Transverse colon (tissue), 4 donors: ENCODE results near the gene BAX. TPM values are rescaled to one million over a fixed set of nuclear protein-coding genes. Genes with fewer than 3 reads are reported as not detected.
"Not testable (repeated sequence)": the region's sequence is repeated elsewhere in the genome, so short reads cannot be mapped to it uniquely, and the experiment has no call there.

Experiments
- DNase-seq: peaks from one replicate; pipeline ENCODE4 v3.0.0-alpha.2; 2019
- H3K27ac ChIP-seq, 4 donors: fragments of 200-600 bp; sonication (generic); 2 replicates each; pipeline ENCODE4 v1.5.1; 2016 to 2018; ENCODE audit warnings: inconsistent platforms in 4 of 4
- H3K27me3 ChIP-seq: fragments of 200-600 bp; sonication (generic); 2 replicates; pipeline ENCODE4 v1.5.1; 2017; ENCODE audit warnings: inconsistent platforms
- H3K36me3 ChIP-seq, 4 donors: fragments of 200-600 bp; sonication (generic); 2 replicates each; pipeline ENCODE4 v1.5.1; 2017 to 2019; ENCODE audit warnings: inconsistent platforms in 4 of 4
- H3K4me1 ChIP-seq, 4 donors: fragments of 200-600 bp; sonication (generic); 2 replicates each; pipeline ENCODE4 v1.5.1; 2017 to 2020; ENCODE audit warnings: inconsistent platforms in 4 of 4
- H3K4me3 ChIP-seq, 4 donors: fragments of 200-600 bp; sonication (generic); 1 replicate in 1 of 4; 2 replicates in 3 of 4; pipeline versions ENCODE4 v1.5.1 to v1.6.1; 2017 to 2019; ENCODE audit warnings: inconsistent platforms in 4 of 4
- H3K9me3 ChIP-seq, 2 donors: fragments of 200-600 bp; sonication (generic); 2 replicates each; pipeline ENCODE4 v1.5.1; 2017 to 2019; ENCODE audit warnings: inconsistent platforms in 2 of 2
- EP300 ChIP-seq: sonication (generic); formaldehyde crosslinking; IDR thresholded peaks from one replicate; pipeline ENCODE4 v1.6.1; 2017; ENCODE audit warnings: antibody characterized with exemption, low read depth
- POLR2A ChIP-seq: fragments of 450-650 bp; IDR thresholded peaks from one replicate; pipeline ENCODE4 v1.6.1; 2016; ENCODE audit warnings: antibody characterized with exemption, mild to moderate bottlenecking, moderate library complexity
- POLR2AphosphoS5 ChIP-seq, 3 donors: sonication (generic); formaldehyde crosslinking; IDR thresholded peaks; one replicate each; pipeline ENCODE4 v1.6.1; 2016; ENCODE audit warnings: antibody characterized with exemption in 3 of 3
- WGBS, 2 donors: methylation state at CpG; one replicate each; pipeline ENCODE4 v1.1.5; 2018; ENCODE audit warnings: low coverage in 1 of 2; 5-methylcytosine and 5-hydroxymethylcytosine counted together
- in situ Hi-C, 4 donors: fragments of 200-750 bp; cut with MboI; loops; one replicate each; pipeline versions ENCODE4 v1.15.0 to v1.15.1; 2017; ENCODE audit warnings: low sequenced_read_pairs in 3 of 4, low pct_ligation_motif_present in 1 of 4, low pct_unique_long_range_greater_than_20kb in 1 of 4
- intact Hi-C: fragments of 100-400 bp; cut with DNase I; formaldehyde crosslinking; loops from one replicate; pipeline ENCODE4 v1.15.1; 2023; ENCODE audit warnings: low total_unique reads
- total RNA-seq, 4 donors: library from RNA; depleted of rRNA; stranded (reverse); fragments of >200 nt; gene quantifications; one replicate each; pipeline ENCODE4 v1.1.0, GENCODE V29; 2016
- TF ChIP-seq, protein P1 (sequence below), 5 experiments: fragments of 200-600 bp in 3 of 5; fragments of 450-650 bp in 2 of 5; sonication (generic) in 3 of 5; IDR thresholded peaks; 1 replicate in 2 of 5; 2 replicates in 3 of 5; pipeline ENCODE4 v1.5.1; 2016 to 2017; ENCODE audit warnings: antibody characterized with exemption in 5 of 5, inconsistent platforms in 3 of 5, mild to moderate bottlenecking in 2 of 5, moderate library complexity in 1 of 5

The BAX gene
- 100 to 1,000 TPM in 2 of 4 donors, 10 to 100 TPM in 2; 74.5 to 152 (median 112) TPM for total RNA-seq

GRCh38 chr19:48954595-48955307 lies at the start of gene BAX:
Gene BAX (plus strand): TSS chr19:48954875. CDS start chr19:48954929, 54 bp downstream.
- intact Hi-C loops = no loop called here
- TF ChIP-seq, protein P1, sequence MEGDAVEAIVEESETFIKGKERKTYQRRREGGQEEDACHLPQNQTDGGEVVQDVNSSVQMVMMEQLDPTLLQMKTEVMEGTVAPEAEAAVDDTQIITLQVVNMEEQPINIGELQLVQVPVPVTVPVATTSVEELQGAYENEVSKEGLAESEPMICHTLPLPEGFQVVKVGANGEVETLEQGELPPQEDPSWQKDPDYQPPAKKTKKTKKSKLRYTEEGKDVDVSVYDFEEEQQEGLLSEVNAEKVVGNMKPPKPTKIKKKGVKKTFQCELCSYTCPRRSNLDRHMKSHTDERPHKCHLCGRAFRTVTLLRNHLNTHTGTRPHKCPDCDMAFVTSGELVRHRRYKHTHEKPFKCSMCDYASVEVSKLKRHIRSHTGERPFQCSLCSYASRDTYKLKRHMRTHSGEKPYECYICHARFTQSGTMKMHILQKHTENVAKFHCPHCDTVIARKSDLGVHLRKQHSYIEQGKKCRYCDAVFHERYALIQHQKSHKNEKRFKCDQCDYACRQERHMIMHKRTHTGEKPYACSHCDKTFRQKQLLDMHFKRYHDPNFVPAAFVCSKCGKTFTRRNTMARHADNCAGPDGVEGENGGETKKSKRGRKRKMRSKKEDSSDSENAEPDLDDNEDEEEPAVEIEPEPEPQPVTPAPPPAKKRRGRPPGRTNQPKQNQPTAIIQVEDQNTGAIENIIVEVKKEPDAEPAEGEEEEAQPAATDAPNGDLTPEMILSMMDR (IDR thresholded peaks at IDR 0.05) = peak in 2 of 5 experiments; percentile 12 to 23
- TF ChIP-seq POLR2AphosphoS5 (IDR thresholded peaks at IDR 0.05) (peak; percentile 56 to 78 (median 75)), EP300 (no peak), POLR2A (peak; percentile 56)
- Histone ChIP-seq H3K36me3 (no peaks in the 10 kb centered on the region), H3K4me1 (peaks cover 7 to 17% (median 16%) of the 10 kb centered on the region in 4 donors), H3K27ac (peak within 1 kb of the TSS; percentile 87 to 93 (median 90)), H3K4me3 (peak within 1 kb of the TSS; percentile 76 to 99 (median 94)), H3K27me3 (no peaks in the 10 kb centered on the region), H3K9me3 (no peaks in the 10 kb centered on the region)
- peak; percentile 98 for DNase-seq
- in situ Hi-C loops = loop anchor here in 2 of 4 donors (10.0 to 25.0 kb wide), 2 partner anchors 80 to 92 kb away; partner anchors contain the start of genes PPP1R15A (in 2 of the 2) and PLEKHA4 (in 1 of the 2)
- WGBS, 2 donors = 0% methylated on average over 17 of the region's 71 CpGs; no CpG with 5 or more reads in 1 of the 2 donors

GRCh38 chr19:48905664-48906063 lies 49.0 kb upstream of the BAX start:
- in situ Hi-C loops = no loop called here
- H3K36me3 ChIP-seq = peaks cover 0 to 39% (median 5%) of the 10 kb centered on the region in 4 donors

DNA sequence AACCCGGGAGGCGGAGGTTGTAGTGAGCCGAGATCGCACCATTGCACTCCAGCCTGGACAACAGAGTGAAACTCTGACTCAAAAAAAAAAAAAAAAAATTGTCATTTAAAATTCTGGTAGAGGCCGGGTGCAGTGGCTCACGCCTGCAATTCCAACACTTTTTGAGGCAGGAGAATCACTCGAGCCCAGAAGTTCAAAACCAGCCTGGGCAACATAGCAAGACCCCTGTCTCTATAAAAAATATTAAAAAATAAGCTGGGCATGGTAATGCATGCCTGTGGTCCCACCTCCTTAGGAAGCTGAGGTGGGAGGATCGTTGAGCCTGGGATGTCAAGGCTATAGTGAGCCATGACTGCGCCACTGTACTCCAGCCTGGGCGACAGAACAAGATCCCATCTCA lies 48.4 kb upstream of the BAX start:
- no peak for DNase-seq
- Histone ChIP-seq H3K9me3 (no peaks in the 10 kb centered on the region), H3K4me3 (no peak overlapping the region), H3K27me3 (no peaks in the 10 kb centered on the region), H3K4me1 (peaks cover 0 to 23% (median 8%) of the 10 kb centered on the region in 4 donors), H3K27ac (no peak overlapping the region), H3K36me3 (peaks cover 0 to 45% (median 9%) of the 10 kb centered on the region in 4 donors)
- in situ Hi-C loops (no loop called here), intact Hi-C loops (loop anchor here (10.0 kb wide), 1 partner anchor 58 kb away; the partner anchor contains the start of gene FTL)
- 93 to 100% methylated on average over 3 to 10 of the region's 10 CpGs for WGBS, 2 donors
- no peak for TF ChIP-seq EP300
- no peak for TF ChIP-seq POLR2A
- TF ChIP-seq POLR2AphosphoS5 (IDR thresholded peaks at IDR 0.05) = no peak
- TF ChIP-seq, protein P1 (IDR thresholded peaks at IDR 0.05) = no peak

More at GRCh38 chr19:48905664-48906063, 49.0 kb upstream of the BAX start:
- no peak for DNase-seq
- H3K27me3 ChIP-seq = no peaks in the 10 kb centered on the region
- no peaks in the 10 kb centered on the region for H3K9me3 ChIP-seq
- H3K4me1 ChIP-seq = peaks cover 5 to 29% (median 13%) of the 10 kb centered on the region in 4 donors
- no peak overlapping the region for H3K27ac ChIP-seq
- WGBS, 2 donors = 92 to 100% methylated on average over 1 to 10 of the region's 14 CpGs
- H3K4me3 ChIP-seq = no peak overlapping the region
- intact Hi-C loops = loop anchor here (10.0 kb wide), 1 partner anchor 59 kb away; the partner anchor contains the start of gene FTL
- TF ChIP-seq POLR2AphosphoS5 (IDR thresholded peaks at IDR 0.05) (no peak), EP300 (no peak), POLR2A (no peak)
- TF ChIP-seq, protein P1 (IDR thresholded peaks at IDR 0.05) = no peak

DNA sequence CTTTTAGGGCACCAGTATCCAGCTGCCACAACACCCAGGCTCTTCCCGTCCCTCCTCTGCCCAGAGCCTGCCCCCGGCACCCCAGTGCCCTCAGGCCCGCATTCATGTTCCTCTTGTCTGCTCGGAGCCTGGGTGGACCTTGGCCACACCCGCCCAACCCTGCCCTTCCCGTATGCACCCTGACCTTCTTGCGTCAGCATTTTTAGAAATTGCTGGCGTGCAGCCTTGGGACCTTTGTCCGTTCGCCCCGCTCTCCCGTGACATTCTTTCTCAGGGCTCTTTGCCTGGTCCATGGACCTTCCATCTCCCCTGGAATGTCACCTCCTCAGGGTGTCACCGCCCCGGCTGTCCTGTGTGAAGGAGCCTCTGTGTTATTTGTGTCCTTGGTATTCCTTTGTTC lies 47.0 kb upstream of the BAX start:
- DNase-seq = peak; percentile 67
- intact Hi-C loops (loop anchor here (10.0 kb wide), 1 partner anchor 57 kb away; the partner anchor contains the start of gene FTL), in situ Hi-C loops (no loop called here)
- Histone ChIP-seq H3K27me3 (no peaks in the 10 kb centered on the region), H3K4me1 (peaks cover 0 to 9% (median 2%) of the 10 kb centered on the region in 4 donors), H3K4me3 (no peak overlapping the region), H3K36me3 (peaks cover 0 to 59% (median 14%) of the 10 kb centered on the region in 4 donors), H3K9me3 (no peaks in the 10 kb centered on the region), H3K27ac (peak overlapping the region; percentile 9 to 43 (median 31))
- TF ChIP-seq POLR2A (no peak), POLR2AphosphoS5 (IDR thresholded peaks at IDR 0.05) (peak in 1 of 3 donors; percentile 16)
- 82% methylated on average over 13 of the region's 14 CpGs; no CpG with 5 or more reads in 1 of the 2 donors for WGBS, 2 donors

- H3K4me1 ChIP-seq, in situ Hi-C loops, H3K27me3 ChIP-seq, H3K9me3 ChIP-seq, DNase-seq, H3K27ac ChIP-seq, H3K4me3 ChIP-seq: not testable (repeated sequence)
- WGBS, 2 donors = 89% methylated on average over 11 of the region's 11 CpGs; no CpG with 5 or more reads in 1 of the 2 donors
- intact Hi-C loops = loop anchor here (10.0 kb wide), 1 partner anchor 55 kb away; the partner anchor contains the start of gene FTL
- peaks cover 0 to 77% (median 18%) of the 10 kb centered on the region in 4 donors for H3K36me3 ChIP-seq
Observed at GRCh38 chr19:48909424-48910077, 45.1 kb upstream of the BAX start.
